HG02938 (cell line): ENCODE measurements around the gene SLC27A2.
"Not testable (repeated sequence)": the region's sequence is repeated elsewhere in the genome, so short reads cannot be mapped to it uniquely, and the experiment has no call there.

Experiments used
- ATAC-seq: cut with Tn5 transposase; IDR thresholded peaks from one replicate; pipeline ENCODE4 v1.9.1; 2021; ENCODE audit warnings: mild to moderate bottlenecking, moderate library complexity; ENCODE audit not compliant: unreplicated experiment

Gene SLC27A2

DNA sequence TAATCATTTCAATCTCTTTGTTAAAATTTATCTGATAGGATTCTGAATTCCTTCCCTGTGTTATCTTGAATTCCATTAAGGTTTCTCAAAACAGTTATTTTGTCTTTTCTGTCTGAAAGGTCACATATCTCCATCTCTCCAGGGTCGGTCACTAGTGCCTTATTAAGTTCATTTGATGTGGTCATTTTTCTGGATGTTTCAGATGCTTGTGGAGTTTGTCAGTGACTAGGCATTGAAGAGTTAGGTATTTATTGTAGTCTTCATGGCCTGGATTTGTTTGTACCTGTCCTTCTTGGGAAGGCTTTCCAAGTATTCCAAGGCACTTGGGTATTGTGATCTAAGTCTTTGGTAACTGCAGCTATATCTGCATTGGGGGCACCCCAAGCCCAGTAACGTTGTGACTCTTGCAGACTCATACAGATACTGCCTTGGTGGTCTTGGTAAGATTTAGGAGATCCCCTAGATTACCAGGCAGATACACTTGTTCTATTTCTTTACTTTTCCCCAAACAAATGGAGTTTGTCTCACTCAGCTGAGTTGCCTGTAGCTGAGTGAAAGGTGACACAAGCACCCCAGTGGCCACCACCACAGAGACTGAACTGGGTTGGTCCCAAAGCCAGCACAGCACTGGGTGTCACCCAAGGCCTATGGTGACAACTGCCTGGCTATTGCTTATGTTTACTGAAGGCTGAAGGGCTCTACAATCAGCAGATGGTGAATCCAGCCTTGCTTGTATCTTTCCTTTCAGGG is 18.9 kb upstream of the SLC27A2 start:
- ATAC-seq: no peak

DNA sequence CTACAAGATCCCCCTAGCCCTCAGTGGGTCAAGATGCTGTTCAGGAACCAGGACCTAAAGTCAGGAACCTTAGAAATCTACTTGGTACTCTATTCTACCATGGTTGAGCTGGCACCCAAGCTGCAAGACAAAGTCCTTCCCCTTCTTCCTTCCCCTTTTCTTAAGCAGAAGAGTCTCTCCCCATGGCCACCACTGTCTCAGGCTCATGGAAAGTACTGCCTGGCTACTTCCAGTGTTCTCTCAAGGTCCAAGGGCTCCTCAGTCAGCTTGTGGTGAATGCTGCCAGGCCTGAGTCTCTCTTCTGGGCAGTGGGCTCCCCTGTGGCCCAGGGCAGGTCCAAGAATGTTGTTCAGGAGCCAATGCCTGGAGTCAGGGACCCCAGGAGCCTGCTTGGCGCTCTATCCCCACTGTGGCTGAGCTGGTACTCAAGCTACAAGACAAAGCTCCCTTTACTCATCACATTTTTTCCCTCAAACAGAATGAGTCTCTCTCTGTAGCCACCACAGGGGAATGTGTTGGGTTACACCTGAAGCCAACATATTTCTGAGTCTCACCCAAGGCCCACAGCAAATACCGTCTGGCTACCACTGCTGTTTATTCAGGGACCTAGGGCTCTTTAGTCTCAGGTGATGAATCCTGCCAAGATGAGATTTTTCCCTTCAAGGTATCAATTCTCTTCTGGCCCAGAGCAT is 18.1 kb upstream of the SLC27A2 start:
- no peak for ATAC-seq

DNA sequence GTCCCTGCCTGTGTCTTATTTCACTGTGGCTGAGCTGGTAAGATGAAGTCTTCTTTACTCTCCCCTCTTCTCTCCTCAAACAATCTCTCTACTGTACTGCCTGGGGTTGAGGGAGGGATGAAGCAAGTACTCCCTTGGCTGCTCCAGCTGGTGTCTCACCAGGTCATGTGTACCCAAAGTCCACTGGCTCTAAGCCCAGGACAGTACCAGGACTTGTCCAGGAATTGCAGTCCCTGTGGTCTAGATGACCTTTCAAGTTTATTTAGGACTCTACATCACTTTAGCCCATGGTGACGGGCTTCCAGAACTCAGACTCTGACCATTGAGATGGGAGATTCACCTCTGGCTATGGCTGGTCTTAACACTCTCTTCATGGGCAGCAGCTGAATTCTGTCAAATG is 17.5 kb upstream of the SLC27A2 start:
- ATAC-seq: no peak

DNA sequence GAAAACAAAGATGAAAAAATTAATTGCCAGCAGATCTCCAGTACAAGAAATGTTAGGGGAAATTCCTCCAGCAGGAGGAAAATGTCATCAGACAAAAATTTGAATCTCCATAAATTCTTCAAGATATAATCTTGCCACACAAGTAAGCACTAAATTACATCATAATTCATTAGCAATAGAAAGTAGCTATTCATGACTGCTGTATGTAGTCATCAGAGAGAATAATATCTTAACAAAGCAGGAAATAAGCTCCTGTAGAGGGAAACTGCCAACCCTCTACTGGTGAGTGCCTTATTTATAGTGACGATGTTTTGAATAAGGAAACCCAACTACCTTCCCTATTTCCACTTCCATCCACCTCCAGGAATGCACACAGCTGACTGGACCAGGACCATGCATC is 15.8 kb upstream of the SLC27A2 start:
- ATAC-seq: no peak

DNA sequence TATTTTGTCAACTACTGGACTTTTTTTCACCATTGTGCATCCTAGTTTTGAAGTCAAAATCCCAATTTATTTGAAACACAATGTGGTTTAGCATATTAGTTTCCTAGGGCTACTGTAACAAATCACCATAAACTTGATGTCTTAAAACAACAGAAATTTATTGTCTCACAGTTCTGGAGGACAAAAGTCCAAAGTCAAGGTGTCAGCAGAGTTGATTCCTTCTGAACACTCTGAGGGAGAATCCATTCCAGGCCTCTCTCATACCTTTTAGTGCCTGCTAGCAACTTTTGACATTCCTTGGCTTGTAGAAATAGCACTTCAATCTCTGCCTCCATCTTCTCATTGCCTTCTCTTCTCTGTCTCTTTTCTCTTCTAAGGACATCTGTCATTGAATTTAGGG is 14.9 kb upstream of the SLC27A2 start:
- ATAC-seq: no peak

DNA sequence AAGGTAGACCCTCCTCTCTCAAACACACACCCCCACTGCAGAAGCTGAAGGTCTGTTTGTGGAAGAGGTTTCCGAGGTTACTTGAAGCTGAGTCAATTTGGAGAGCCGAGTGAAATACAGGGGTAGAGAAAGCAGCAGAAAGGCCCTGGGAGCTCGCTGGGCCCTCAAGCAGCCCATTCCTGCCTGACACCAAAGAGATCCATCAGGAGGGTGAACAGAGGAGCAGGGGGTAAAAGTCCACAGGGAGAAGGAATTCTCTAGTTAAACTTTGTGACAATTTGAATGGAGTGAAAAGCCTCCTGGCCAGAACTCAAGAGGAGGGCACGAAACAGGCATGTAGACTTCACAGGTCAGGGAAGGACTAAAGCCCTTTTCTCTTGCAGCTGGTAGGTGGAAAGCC is 13.6 kb upstream of the SLC27A2 start:
- no peak for ATAC-seq

DNA sequence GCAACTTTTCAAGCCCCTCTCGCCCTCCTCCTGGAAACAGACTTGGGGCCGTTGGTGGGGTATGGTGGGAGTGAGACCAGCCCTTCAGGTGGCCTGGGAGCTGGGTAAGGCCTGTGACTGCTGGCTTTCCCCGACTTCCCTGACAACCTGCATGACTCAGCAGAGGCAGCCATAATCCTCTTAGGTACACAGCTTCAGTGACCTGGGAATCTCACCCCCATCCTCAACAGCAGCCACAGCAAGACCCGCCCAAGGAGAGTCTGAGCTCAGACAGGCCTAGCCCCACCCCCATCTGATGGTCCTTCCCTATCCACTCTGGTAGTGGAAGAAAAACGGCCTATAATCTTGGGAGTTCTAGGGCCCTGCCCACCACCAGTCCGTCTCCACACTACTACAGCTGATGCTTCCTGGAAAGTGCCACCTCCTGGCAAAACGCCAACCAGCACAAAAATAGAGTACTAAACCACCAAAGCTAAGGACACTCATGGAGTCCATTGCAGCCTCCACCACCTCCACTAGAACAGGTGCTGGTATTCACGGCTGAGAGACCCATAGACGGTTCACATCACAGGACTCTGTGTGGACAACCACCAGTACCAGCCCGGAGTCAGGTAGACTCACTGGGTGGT is 13.1 kb upstream of the SLC27A2 start:
- no peak for ATAC-seq

DNA sequence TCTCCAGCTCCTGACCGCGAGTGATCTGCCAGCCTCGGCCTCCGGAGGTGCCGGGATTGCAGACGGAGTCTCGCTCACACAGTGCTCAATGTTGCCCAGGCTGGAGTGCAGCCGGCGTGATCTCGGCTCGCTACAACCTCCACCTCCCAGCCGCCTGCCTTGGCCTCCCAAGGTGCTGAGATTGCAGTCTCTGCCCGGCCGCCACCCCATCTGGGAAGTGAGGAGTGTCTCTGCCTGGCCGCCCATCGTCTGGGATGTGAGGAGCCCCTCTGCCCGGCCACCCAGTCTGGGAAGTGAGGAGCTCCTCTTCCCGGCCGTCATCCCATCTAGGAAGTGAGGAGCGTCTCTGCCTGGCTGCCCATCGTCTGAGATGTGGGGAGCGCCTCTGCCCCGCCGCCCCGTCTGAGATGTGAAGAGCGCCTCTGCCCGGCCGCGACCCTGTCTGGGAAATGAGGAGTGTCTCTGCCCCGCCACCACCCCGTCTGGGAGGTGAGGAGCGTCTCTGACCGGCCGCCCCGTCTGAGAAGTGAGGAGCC is 9.6 kb upstream of the SLC27A2 start:
- ATAC-seq: not testable (repeated sequence)

DNA sequence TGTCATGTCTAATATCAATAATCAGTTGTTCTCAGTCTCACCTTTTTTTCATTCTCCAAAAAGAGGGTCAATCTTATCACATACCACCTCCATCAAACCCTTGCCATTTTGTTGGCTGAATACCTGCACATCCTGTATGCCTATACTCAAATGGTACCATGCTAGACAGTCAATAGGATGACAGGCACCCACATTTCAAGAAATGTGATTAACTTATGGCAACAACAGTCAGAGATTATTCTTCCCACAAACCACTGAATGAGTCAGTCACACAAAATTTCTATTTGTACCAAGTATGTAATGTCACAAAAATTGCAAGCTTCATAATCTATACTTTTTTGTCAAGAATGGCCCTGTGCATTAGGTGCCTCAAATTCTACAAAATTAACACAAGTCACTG is 5.1 kb upstream of the SLC27A2 start:
- no peak for ATAC-seq

DNA sequence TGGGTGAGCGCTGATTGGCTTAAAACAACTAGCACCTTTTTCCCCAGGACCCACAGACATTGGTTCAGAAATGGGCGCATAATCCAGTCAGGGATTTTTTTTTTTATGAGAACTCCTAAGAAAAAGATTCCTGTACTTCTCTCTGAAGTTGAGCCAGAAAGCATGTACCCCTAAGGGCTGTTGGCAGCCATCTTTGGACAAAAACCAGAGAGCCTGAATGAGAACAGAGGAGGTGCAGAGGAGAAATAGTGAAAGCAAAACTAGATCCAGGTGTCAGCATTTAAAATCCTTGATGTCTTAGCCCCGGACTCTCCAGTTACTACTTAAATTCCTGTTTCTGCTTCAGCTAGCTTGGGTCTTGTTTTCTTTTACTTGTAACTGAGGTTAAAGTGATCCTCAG is 1.9 kb upstream of the SLC27A2 start:
- no peak for ATAC-seq

DNA sequence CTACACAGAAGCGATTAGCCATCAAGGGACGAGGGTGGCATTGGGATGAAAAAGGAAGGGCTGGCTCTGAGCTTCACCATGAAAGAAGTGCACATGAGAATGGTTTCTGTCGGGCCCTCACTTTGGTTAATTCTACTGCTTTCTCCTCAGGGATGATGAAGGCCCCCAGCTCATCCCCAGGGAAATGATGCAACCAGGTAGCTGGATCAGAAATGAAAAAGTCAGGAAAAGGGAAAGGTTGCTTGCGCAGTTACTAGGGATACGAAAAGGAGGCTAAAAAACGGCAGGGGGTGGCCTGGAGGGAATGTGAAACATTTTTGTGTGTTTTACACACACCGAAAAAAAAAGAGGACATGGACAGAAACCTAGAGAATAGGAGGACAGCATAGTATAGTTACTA is 1.4 kb upstream of the SLC27A2 start:
- ATAC-seq: no peak

DNA sequence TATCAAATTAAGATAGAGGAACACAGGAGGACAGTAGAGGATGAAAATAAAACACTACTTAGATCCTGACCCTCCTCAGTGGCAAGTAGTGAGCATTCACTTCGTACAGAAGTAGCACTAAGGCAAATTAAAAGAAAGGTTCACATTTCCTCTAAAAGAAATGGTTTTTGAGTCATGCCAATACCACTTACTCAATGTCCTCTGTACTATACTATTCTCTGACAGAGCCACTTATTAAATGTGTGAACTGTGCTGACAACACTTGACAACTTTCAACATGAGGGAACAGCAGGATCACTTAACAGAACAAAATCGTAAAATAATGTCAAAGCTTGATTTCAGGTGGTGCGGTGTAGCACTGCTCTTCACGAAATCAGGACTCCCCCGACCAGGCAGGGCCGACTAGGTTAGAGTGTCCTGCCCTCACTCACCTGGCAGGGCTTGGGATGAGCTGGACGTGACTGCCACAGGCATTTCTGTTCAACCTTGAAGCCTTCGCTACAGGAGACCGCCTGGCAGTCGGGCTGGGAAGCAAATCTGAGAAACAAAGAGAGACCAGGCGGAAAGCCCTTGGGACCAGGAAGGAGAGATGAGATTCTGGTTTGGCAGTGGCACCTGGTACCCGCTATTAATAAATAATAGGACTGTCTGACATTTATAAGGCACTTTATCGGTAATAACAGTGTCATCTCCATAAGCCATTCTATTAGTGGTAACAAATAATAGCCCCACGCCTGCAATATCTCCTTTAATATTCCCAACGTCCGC is 611 bp upstream of the SLC27A2 start:
- ATAC-seq: no peak

DNA sequence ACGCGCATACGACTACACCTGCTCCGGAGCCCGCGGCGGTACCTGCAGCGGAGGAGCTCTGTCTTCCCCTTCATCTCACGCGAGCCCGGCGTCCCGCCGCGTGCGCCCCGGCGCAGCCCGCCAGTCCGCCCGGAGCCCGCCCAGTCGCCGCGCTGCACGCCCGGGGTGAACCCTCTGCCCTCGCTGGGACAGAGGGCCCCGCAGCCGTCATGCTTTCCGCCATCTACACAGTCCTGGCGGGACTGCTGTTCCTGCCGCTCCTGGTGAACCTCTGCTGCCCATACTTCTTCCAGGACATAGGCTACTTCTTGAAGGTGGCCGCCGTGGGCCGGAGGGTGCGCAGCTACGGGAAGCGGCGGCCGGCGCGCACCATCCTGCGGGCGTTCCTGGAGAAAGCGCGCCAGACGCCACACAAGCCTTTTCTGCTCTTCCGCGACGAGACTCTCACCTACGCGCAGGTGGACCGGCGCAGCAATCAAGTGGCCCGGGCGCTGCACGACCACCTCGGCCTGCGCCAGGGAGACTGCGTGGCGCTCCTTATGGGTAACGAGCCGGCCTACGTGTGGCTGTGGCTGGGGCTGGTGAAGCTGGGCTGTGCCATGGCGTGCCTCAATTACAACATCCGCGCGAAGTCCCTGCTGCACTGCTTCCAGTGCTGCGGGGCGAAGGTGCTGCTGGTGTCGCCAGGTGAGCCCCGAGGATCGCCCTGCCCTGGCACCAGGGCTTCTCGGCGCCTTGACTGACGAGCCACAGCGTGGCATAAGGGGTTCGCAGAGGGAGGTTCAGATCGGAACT is 420 bp downstream of the SLC27A2 start:
- peak; percentile 43 for ATAC-seq

DNA sequence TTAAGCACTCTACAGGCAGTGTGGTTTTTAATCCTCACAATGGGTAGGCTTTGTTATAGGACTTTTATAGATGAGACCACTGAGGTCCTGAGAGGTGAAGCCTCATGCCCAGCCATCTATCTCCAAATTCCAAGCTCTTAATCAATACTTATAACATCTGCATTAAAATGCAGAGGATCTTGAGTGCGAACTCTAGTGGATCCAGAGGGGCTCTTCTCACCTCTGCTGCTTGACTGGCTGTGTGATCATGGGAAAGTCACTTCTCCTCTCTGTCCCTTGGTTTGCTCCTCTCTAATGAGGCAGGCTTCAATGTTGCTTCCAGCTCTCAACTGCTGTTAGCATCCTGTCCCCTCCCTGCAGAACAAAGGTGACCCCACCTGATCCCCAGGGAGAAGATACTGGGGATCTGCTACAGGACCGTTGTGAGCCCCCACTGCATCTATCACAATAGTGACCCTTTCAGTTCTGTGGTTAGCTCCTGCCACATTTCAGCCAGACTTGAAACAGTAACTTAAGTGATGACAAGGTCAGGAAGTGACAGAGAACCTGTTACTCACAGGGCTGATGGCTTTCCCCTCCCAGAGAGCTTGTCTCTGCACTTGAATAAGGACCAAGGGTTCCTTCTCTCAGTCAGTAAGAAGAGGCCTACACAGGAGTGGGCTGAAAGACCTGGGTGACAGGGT is 1.3 kb downstream of the SLC27A2 start:
- ATAC-seq: no peak

DNA sequence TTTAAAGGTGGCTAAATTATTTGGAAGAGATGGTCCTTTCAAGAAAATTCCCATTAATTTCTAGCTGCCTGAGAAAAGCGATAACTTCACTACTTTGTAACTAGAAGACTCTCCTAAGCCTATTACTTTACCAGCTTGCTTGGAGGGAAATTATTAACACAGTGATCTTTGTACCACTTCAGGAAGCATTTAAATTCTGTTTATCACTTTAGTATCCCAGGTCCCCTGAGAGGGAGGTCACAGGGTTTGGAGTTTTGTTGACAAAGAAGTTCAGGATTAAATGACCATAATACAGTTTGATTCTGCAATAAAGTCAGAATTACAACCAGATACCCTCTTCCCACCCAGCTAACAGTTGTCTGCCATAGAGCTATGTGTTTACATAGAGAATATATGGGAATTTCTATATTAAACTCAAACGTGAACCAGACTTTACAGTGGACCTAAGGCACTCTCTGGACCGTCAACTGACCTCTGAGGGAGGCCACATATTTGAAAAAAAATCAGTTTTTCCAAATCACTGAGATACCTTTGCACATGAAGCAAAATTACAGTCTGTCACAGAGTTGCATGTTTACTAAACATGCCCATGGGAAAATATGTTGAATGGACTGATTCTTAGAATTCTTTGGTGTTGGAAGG is 3.0 kb downstream of the SLC27A2 start:
- no peak for ATAC-seq

DNA sequence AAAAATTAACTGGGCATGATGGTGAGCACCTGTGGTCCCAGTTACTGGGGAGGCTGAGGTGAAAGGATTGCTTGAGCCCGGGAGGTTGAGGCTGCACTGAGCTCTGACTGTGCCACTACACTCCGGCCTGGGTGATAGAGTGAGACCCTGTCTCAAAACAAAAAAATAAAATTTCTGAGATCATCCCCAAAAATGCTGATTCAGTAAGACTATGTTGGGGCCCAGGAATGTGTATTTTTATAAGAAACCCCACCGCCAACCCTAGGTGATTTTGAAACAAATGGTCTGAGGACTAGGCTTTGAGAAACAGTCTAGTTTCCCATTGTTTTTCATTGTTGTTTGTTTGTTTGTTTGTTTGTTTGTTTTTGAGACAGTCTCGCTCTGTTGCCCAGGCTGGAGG is 4.1 kb downstream of the SLC27A2 start:
- no peak for ATAC-seq

DNA sequence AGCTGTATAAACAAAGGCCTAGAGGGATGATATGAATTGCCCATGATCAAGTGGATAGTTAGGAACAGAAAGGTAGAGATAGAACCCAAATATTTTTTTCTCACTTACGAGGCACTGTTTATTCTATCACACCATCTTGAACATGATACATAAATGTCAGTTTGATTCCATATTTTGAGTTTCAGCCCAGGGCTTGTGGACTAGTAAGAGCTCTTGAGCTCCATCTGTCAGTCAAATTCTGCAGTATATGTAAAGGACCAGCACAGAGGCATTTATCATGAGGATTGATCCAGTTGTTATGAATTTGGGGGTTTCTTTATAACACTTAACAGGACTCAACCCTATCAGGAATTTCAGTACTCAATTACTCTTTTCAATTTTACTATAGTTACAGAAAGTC is 4.8 kb downstream of the SLC27A2 start:
- ATAC-seq: no peak

DNA sequence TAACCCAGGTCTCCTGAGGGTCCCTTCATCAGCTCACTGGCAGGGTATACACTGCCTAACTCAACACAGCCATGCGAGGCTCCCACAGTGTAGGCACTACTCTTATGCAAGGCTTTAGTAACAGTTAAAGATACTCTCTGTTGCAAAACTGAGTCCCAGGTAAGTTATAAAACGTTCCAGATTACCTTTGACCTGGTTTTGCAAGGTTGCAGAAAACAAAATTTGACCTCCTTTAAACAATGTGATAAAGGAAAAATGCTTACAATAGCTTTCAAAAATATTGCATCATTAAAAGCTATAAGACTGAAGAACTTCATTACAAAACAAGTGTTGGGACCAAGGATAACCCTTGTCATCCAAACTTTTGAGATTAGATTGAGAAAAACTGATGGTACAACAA is 5.5 kb downstream of the SLC27A2 start:
- ATAC-seq: no peak

DNA sequence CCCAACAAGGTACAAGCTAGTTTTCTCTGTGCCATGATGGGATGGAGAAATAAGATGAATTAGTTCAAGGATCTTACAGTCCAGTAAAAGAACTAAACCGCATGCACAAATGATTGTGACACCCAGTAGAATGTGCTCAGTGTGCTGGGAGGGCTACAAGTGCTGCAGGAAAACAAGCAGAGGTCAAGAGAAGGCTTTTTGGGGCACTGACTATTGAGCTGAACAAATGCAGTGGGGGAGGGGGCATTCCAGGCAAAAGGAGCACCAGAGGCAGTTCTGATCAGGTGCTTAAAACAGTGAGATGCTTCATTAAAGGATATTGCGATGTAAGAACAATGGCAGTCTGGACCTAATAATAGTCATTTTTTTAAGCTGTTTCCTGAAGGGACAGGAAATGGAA is 6.0 kb downstream of the SLC27A2 start:
- no peak for ATAC-seq
